GM12875 (cell line): Measurements from ENCODE around the gene ZDHHC13.
"Not testable (repeated sequence)": the region's sequence is repeated elsewhere in the genome, so short reads cannot be mapped to it uniquely, and the experiment has no call there.

ENCODE experiments used
- H3K4me3 ChIP-seq: one replicate; pipeline ENCODE4 v1.5.1; 2011; ENCODE audit warnings: low read depth, low read length, control low read depth
- TF ChIP-seq, protein P1 (sequence below): IDR thresholded peaks from 2 replicates; pipeline ENCODE4 v1.5.1; 2011; ENCODE audit warnings: low read depth, mild to moderate bottlenecking, control low read depth, inconsistent platforms, low read length, moderate library complexity, borderline replicate concordance; ENCODE audit not compliant: insufficient read depth

The ZDHHC13 gene

GRCh38 chr11:19134004-19134403 lies 17.0 kb downstream of the ZDHHC13 start:
- TF ChIP-seq, protein P1, sequence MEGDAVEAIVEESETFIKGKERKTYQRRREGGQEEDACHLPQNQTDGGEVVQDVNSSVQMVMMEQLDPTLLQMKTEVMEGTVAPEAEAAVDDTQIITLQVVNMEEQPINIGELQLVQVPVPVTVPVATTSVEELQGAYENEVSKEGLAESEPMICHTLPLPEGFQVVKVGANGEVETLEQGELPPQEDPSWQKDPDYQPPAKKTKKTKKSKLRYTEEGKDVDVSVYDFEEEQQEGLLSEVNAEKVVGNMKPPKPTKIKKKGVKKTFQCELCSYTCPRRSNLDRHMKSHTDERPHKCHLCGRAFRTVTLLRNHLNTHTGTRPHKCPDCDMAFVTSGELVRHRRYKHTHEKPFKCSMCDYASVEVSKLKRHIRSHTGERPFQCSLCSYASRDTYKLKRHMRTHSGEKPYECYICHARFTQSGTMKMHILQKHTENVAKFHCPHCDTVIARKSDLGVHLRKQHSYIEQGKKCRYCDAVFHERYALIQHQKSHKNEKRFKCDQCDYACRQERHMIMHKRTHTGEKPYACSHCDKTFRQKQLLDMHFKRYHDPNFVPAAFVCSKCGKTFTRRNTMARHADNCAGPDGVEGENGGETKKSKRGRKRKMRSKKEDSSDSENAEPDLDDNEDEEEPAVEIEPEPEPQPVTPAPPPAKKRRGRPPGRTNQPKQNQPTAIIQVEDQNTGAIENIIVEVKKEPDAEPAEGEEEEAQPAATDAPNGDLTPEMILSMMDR, result no peak
- no peak overlapping the region for H3K4me3 ChIP-seq

- not testable (repeated sequence) for H3K4me3 ChIP-seq
Observed at GRCh38 chr11:19136884-19137283, 19.9 kb downstream of the ZDHHC13 start.

DNA sequence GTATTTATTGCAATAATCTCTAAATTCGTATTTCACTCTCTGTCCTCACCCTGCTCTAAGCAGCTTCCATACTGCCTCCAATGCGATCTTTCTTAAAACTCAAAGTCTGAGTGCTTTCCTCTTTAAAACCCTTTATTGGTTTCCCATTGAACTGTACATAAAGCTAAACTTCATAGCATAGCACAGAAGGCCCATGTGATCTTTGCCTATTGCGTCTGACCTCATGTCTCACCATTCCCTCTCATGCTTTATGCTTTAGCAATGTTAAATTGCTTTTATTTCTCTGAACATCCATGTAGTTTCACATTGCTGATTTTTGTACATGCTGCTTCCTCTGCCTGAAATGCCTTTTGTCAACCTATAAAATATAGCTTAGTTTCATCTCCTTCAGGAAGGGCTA lies 28.4 kb downstream of the ZDHHC13 start:
- H3K4me3 ChIP-seq, result no peak overlapping the region
- TF ChIP-seq, protein P1, result no peak

GRCh38 chr11:19156892-19157291 lies 39.9 kb downstream of the ZDHHC13 start:
- TF ChIP-seq, protein P1, result no peak
- H3K4me3 ChIP-seq, result no peak overlapping the region

DNA sequence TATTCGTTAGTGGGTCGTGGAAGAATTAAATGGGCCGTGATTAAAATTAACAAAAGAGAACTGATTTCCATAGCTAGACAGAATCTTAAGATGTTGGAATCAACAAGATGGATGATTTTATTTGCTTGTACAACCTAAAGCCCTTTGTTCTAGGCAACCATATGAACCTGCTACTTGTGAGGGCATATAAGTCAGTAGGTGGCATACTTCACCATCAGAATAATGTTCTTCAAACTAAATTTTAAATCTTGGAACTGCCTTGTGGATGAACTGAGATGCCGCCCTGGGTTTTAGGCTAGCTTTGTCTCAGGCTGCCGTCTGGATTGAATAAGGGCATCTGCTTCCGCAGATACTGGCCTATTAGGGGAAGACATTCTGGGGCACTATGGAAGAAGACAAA lies 43.9 kb downstream of the ZDHHC13 start:
- TF ChIP-seq, protein P1, result no peak
- no peak overlapping the region for H3K4me3 ChIP-seq

DNA sequence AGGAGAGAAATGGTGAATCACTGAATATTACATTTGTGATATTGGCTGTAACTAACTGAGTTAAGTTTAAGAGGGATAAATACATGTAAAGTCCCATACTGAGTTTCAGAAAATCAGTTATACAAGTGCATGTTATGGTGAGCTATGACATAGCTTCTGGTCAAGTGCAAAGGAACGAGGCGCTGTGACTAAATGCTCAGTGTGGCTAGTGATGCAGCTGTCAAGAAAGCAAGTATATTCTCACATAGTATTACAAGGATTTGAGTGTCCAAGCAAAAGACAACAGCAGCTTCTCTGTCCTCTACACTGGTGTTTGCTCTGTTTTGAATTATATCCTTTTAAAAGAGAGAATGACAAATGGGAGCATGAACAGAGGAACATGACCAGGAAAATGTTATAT lies 44.7 kb downstream of the ZDHHC13 start:
- TF ChIP-seq, protein P1, result no peak
- H3K4me3 ChIP-seq, result no peak overlapping the region

DNA sequence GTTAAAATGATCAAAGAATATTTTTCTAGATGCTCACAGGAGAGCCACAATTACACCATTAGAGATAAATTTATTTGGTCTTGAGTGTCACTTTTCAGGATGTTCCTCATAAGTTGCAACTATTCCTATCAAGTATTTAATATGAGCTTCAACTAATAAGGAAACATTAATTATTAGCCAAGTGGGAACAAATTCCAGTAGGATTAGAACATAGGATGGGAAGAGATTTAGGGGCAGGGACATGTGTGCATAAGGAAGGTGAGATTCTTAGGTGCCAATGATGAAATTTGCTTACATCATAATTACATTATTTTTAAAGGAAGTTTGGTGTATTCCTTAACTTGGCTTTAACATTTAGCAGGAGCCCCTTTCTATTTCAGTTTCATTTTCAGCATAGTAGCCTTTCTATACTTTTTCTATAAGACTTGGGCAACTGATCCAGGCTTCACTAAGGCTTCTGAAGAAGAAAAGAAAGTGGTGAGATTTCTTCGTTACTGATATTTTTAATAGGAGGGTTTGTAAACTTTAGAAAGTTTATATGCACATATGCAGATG lies 46.1 kb downstream of the ZDHHC13 start:
- TF ChIP-seq, protein P1, result no peak
- no peak overlapping the region for H3K4me3 ChIP-seq

DNA sequence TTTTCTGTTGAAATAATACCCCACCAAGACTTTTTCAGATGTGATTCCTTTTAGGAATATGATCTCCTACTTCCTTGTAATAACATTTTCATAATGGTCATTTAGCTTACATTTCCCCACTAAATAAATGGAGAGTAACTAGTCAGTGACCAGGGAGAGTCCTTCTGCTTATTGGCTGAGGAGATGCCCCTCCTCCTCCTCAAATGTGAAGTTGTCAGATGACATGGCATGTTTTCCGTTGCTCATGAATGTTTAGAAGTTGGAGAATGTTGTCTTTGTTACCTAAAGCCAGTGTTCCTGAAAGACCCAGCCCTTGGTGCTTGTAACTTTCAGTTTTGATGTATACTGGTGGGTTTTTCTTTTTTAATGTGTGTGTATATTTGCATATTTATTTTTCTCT lies 46.6 kb downstream of the ZDHHC13 start:
- H3K4me3 ChIP-seq, result no peak overlapping the region
- TF ChIP-seq, protein P1, result no peak
